C4-2B (cell line): ENCODE measurements around the gene CXCL11.

ENCODE experiments used
- CTCF ChIP-seq: fragments of 450-650 bp; conservative IDR thresholded peaks from 2 replicates; pipeline ENCODE4 v1.5.1; 2017; ENCODE audit warnings: mild to moderate bottlenecking
- ZFX ChIP-seq: fragments of 450-650 bp; IDR thresholded peaks from 2 replicates; pipeline ENCODE4 v1.6.1; 2017

DNA sequence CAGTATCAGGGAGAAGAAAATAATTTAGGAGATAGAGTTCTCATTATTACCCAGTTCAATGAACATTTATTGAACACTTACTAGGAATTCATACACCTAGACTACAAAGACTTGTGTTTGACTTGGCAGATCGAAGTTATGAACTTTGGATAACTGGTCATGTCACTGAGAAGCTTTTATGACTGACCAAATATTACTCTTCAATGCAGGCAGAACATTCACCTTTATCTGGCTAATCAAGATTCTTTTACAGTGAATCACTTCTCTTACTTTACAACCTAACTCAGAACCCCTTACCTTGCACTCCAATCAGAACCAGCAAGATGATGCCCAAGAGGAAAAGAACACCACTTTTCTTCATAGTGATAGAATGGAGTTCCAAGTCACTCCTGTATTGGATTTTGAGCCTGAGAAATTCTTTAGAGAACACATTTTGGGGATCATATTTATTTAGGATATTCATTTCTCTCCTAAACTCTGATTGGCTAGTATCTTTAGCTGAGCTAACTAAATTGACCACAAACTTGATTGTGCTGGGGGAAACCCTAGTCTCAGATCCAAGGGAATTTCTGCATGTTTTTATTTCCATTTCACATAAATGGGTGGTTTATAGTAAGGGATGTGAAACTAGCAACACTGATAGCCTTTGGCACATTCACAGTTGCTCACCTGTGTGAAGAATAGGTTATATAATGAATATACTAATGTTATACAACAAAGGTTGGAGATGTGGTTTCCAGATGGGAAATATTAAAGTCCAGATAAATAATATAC, 28.6 kb downstream of the CXCL11 start, which contains the start of gene CXCL9:
- TF ChIP-seq CTCF (no peak), ZFX (no peak)
